Astrocyte of the hippocampus (primary cell): ENCODE measurements around the gene GPR25.

ENCODE experiments used
- DNase-seq: peaks from one replicate; pipeline ENCODE4 v3.0.0; 2011; ENCODE audit warnings: low read depth, low spot score

The GPR25 gene

DNA sequence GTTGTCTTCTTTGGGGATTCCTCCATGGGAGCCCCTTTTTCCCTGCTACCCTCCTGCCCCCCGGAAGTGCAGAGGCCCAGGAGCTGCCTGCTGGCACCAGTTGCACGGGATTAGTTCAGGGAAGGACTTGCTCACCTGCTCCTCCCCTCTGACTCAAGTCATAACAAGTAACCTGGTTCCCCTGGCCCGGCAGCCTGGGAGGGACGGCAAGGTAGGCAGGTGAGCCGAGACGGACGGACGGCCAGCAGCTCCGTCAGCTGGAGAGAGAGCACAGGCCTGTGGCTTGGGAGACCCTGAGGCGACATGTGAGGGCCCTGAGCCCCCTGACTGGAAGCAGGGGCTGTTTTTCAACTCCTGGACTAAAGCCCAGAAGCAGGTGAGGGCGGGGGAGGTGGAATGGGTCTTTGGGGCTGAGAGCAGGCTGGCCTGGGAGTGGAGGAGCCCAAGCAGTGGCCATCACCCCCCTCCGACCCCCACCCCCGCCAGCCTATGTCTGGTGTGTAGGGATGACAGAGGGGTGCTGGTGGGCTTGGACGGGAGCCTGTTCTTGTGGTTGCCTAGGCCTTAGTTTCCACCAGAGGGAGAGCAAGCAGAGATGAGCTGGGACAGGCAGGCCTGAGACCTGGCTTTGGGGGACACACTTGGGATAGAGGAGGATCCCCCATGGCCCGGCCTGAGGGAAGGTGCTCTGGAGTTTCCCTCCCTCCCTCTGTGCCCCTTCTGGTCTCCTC, 22.1 kb downstream of the GPR25 start, which contains the start of gene INAVA:
TSS of gene INAVA (plus strand) at position 189 of the 731 bp plus-strand sequence. CDS start 3,501 bp downstream, outside the sequence.
- DNase-seq = no peak

DNA sequence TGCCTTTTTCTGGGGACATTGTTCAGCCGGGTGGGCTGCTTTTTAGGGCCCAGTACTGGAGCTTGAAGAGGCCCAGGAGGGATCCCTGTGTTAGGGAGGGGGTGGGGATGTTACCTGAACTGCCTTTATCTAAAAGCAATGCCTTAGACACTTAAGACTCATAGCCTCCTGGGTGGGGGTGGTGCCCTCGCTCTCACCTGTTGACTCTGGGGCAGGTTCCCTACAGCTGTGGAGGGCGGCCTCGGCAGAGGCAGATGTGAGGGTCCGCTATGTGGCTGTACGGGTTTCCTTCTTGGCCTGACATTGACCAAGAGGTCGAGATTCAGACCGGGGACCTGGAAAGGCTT, 22.6 kb downstream of the GPR25 start:
- no peak for DNase-seq

DNA sequence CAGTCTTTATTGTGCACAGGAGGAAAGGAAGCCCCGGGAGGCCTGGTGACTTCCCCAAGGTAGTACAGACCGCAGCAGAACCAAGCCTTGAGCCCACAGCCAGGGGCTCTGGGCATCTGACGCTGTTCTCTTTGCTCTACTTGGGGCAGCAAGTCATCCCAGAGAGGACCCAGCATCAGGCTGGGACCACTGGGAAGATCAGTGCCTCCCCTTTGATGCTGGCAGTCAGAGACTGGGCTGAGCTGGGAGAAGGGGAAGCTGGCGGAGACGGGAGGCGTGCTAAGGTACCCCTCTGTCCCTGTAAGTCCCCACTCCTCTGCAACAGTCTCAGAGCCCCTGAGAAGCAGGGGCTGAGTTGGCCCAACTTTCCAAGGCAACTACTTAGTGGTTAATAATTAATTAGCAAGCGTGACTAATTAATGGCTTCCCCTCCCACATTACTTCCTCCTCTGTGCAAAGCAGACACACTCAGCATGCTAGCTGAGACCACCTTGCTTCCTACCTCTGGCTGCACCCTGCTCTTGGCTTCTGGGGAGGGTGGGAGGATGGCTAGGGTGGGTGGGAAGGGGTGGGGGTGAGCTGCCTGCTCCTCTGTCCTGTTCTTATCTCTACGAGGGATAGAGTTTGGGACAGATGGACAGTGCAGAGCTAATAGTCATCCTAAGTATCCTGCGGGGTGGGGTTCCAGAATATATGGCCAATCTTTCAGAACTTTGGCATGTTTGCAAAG, 23.2 kb downstream of the GPR25 start:
- DNase-seq = no peak

DNA sequence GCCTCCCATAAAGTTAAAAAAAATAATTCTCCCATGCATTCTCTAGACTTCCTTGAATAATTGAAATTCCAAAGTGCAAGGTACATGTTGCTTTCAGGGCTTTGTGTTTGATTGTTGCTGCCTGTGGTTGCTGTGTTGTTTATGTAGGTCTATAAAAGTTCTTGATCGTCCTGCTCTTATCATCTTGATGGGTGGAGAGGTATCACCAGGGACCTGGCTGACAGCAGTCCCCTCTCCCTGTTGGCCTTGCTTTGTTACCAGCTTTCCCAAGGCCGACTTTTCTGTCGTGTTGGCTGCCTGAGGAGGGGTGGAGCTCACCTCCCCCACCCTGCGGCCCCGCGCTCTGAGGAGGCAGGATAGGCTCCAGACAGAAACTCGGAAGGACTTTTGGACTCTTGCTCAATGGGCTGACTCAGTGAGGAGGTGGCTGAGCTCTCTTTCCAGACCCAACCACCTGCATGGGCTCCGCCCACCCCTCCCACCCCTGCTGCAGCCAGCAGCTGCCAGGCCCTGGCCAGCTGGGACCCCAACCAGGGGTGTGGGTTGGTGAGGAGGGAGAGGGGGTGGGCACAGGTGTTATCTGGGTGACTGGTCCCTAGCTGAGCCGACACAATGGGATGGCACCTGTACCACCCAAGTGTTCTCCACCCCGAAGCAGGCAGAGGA, 23.9 kb downstream of the GPR25 start:
- DNase-seq = peak; percentile 67

DNA sequence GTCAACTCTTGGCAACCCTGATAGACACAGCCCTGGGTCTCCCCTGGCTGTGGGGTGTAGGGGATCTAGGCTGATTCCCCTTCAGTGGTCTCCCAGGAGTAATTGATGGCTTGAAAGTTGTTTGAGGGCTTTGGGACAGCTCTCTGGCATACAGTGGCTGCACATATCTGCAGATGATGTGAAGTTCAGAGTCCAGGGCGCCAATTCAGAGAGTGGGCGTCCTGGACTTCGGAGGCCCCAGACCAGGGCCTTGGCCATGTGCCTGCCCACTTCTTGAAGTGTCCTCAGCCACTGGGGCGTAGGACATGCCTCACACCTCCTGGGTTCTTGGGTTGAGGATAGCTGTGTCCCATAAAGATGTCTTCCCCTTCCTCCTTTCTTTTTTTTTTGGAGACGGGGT, 24.5 kb downstream of the GPR25 start:
- DNase-seq = no peak

DNA sequence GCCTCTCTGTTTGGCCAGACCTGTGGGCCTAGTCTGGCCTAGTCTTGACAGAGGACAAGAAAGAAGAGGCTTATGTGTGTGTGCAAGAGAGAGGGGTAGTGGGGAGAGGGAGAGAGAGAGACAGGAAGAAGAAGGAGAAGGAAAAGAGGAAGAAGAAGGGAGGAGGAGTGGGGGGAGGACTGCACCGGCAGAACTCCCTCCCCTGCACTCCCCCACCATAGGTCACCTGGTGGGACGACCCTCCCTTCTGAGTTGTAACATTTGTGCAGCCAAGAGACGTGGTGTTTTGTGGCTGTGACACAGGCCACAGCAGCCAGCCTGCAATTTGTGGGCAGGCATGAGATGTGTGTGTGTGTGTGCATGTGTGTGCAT, 26.2 kb downstream of the GPR25 start:
- no peak for DNase-seq

DNA sequence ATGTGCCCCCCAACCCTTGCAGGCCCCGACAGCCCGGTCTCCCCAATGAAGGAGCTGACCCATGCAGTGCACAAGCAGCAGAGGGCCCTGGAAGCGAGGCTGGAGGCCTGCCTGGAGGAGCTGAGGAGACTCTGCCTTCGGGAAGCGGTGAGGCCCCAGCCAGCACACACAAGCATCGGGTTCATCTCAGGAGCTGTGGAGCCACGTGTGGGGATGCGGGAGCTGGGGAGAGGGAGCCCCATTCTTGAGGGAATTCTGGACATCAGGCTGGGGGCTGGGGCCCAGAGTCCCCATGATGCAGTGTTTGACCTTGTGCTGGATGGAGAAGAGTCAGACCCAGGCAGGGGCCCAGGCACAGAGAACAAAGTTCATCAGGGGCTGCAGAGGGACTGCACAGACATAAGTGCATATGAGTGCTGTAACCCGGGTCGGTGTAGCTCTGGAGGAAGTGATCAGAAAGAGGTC, 26.7 kb downstream of the GPR25 start:
- DNase-seq = no peak

DNA sequence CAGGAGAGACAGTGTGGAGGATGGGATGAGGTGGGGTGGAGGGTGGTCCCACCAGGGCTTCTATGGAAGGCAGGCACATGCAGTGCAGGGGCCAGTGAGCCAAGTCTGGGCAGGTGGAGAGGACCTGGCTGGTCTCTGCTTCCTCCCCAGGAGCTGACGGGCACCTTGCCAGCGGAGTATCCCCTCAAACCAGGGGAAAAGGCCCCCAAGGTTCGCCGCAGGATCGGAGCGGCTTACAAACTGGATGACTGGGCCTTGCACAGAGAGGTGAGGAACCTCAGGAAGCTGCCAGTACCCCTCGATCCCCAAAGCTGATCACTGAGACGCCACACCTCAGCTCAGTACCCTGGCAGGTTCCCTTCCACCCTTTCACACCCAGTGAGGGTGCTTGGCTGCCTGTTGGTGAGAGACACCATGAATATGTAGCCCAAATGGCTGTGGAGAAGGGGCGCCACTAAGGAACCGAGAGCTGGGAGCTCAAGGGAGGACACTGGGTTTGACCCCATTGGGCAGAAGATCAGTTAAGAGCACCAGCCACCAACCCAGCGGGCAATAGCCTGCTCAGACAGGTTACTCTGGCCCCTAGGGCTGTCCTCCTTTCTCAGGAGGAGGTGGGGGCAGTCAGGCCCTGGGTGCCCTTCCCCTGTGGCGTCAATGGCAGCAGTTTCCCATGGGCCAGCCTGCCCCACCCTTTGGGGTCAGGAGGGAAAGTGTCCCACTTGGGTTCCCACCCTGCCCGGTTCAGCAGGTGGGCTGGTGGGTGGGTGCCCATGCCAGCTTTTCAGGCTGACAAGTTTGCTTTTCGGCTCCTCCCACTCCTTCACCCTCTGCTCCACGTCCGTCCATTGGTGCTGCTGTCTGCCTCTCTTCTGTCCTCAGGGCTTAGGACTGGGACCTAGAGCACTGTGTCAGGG, 27.4 kb downstream of the GPR25 start:
- no peak for DNase-seq

DNA sequence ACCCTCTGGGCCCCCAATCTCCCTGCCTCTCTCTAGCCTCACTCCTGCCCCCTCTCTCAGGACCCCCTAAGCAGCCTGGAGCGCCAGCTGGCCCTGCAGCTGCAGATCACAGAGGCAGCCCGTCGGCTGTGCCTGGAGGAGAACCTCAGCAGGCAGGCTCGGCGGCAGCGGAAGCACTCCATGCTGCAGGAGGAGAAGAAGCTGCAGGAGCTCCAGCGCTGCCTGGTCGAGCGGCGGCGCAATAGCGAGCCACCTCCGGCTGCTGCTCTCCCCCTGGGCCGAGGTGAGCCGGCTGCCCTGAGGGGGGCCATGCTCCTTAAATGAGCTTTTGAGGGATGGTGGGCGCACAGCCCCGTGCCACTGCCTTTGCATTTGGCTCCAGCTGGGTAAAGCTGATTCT, 28.1 kb downstream of the GPR25 start:
- no peak for DNase-seq

DNA sequence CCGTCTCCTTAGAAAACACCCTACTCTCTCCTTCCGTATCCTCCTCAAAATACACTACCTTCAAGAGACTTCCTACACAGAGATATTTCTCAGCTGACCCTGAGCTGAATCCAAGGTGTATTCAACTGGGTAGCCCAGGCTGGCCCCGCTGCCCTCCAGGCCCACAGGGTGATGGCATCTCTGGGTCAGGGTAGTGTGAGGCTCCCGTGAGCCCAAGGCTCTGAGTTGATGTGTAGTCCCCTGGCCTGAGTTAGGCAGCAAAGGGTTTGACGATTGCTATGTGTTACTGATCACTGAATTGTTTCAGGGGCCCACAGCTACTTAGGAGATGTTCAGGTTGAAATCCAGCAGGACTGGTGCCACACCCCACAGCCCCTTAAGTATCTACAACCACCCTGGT, 28.6 kb downstream of the GPR25 start:
- no peak for DNase-seq

DNA sequence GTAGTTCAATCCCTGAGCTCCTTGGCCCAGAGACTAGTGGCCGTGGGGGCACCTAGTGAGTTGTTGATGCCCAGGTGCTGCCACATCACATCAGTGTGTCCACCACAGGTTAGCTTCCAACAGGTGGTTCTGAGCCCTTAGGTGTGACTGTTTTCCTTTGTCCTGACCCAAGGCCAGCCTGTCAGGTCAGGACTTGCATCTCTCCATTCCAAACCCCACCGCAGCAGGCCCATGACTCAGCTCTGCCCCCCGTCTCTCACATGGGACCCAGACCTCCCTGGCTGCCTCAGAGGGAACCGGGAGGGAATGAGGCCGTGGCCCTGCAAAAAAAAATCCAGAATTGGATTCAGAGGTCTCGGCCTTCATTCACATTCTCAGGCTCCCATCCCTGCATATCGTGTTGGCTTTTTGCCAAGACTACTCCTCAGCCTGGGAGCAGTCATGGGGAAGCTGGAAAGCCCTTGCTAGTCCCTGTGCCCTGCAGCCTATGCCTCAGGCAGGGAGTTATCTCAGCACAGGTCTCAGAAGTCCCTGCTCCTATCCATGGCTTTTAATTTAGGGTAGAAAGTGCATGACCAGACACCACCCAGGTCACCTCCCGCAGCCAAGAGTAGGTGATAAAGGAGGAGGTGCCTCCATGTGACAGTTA, 29.1 kb downstream of the GPR25 start:
- no peak for DNase-seq

DNA sequence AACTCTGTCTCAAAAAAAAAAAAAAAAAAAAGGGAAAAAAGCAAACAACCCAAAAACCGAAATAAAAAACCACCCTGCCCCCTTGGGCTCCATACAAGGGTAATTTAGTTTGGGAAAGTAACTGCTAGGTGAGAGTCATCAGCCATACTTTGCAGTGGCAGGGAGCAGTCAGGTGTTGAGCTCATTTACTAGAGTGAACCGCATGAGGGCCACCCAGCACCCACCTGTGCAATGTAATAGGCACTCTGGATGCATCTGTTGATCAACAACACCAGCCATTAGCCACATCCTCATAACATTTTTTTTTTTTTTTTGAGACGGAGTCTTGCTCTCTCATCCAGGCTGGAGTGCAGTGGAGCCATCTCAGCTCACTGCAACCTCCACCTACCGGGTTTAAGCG, 31.0 kb downstream of the GPR25 start:
- no peak for DNase-seq

DNA sequence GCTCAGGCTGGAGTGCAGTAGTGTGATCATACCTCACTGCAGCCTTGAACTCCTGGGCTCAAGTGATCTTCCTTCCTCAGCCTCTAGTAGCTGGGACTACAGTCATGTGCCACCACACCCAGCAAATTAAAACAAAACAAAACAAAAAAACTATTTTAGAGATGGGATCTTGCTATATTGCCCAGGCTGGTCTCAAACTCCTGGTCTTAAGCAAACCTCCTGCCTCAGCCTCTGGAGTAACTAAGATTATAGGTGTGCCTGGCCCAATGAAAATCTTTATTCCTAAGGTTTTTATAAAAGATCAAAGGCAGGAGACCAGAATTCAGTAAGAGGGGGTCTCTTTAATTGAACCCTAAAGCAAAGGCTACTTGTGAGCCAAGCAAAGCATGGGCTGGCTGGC, 32.0 kb downstream of the GPR25 start:
- DNase-seq = no peak

DNA sequence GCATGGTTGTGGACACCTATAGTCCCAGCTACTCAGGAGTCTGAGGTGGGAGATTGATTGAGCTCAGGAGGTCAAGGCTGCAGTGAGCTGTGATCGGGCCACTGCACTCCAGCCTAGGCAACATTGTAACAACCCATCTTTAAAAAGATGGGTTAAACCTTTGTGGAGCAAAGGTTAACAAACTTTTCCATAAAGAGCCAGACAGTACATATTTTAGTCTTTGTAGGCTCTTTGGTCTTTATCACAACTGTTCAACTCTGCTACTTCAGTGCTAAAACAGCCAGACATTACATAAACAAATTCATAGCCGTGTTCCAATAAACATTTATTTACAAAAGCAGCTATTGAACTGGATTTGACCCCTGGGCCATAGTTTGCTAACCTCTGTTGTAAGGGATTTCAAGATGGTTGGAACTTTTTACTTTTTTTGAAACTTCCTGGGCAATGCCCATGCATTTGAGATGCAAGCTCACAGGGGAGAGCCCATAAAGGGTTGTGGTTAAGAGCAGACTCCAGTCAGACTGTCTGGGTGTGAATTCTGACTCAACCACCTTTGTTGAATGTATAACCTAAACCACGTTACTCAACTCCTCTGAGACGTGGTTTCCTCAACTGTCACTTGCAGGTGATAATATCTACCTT, 32.8 kb downstream of the GPR25 start:
- peak; percentile 59 for DNase-seq

DNA sequence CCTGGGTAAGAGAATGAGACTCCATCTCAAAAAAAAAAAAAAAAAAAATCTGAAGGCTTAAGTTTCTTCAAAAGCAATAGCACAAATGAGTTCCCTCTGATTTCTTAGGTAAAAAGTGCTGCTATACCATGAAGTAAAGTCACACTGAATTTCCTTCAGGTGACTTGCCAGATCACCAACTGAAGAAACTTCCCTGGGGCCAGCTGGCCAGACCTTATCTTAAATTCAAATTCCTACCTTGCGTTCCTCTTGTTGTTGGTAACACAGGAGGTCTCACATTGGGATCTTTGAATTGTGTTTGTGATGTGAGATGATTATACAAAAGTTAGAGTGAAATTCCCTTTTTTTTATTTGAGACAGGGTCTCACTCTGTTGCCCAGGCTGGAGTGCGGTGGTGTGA, 33.7 kb downstream of the GPR25 start:
- DNase-seq = no peak

DNA sequence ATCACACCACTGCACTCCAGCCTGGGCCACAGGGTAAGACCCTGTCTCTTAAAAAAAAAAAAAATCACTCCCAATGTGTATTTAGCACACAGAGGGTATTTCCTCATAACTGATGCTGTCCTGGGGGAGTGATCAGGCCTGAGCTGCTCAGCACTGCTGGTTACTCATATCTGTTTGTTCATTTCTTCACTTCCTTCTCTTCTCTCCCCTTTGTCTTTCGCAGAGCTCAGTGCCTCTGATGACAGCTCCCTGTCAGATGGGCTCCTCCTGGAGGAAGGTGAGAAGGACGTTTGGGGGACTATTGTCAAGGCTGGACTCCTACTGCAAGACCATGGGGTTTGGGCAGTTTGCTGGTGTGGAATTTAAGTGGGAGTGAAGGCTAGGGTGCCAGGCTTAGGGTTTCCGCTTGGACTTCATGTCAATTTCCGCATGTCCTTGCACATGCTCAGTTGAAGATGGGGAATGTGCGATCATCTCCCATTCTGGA, 34.9 kb downstream of the GPR25 start:
- DNase-seq = no peak

DNA sequence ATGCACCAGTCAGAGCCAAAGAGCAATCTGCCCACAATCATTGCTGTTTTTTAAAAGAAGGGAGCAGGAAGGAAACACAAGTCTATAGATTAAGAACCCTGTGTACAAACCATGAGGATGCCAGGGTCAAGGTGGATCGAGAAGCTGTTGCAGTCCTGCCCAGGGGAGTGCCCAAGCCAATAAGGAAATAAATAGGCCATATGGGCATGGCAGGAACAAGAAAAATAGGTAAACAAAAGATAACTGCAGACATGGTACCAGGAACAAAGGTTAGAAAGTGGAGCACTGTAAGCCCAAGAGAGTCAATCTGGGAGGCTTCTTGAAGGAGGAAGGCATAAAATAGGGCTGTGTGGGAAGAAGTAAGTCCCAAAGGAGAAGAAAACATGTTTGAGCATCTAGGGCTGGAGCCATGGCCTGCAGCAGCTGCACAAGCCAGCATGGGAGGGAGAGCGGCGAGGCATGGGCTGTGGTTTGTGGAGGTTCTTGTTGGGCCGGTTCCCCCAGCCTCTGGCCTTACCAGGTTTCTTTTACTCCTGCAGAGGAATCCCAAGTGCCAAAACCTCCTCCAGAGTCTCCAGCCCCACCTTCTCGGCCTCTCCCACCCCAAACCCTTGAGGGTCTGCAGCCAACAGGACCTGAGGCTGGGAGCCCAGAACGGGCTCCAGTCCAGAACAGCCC, 35.5 kb downstream of the GPR25 start:
- DNase-seq = no peak

DNA sequence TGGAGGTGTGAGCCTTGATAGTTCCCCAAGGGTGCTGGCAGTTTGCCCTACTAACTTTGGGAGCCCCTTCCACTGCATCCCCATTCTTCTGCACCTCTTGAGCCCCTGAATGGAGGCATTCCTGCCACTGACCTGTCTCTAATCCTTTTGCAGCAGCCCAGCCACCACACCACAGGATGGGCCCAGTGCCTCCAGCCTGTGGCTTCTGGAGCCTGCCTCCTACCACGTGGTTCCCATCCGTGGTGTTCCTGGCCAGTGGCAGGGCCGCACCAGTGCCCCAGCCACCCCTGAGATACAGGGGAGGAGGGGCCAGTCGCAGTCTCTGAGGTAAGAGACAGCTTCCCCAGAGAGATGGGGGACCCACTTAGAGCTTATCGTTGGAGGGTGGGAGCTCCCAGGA, 36.3 kb downstream of the GPR25 start:
- no peak for DNase-seq

DNA sequence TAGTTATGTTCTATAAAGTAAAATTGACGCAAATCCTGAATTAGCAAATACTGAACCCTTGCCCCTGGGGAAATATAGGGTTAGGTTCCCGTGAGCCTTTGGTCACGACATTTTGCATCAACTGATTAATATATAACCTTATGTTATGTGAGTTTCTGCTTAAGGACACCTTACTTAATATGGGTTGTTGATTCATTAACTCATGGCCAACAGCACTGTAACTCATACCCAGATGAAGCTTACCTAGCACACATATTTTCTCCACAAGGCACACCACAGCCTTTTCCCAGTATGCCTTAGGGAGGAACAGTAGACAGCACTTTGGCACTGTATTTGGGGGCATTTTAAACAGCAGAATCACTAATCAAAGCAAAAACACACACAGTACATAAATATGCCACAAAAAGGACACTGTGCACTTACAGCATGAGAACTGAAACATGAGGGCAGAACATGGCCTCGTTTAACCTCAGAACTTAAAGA, 37.0 kb downstream of the GPR25 start:
- DNase-seq = no peak

DNA sequence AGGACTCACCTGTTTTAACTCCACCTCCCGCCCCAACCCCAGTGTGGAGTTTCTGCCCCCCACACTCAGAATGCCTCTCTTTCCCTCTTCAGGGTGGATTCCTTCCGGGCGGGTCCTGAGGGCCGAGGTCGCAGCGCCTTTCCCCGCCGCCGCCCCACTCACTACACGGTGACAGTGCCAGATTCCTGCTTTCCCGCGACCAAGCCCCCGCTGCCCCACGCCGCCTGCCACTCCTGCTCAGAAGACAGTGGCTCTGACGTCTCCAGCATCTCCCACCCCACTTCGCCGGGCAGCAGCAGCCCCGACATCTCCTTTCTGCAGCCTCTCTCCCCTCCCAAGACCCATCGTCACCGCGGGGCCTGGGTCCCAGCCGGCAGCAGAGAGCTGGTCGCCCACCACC, 38.6 kb downstream of the GPR25 start:
- DNase-seq = no peak
